SK-N-SH (cell line): ENCODE data around the gene NUTM2G. TPM values are rescaled to one million over a fixed set of nuclear protein-coding genes. Genes with fewer than 3 reads are reported as not detected.
"Not testable (repeated sequence)": the region's sequence is repeated elsewhere in the genome, so short reads cannot be mapped to it uniquely, and the experiment has no call there.

Source experiments
- CTCF ChIA-PET: fragments of 300-600, 350-600 bp; formaldehyde crosslinking; extraction: SDS; loops from one replicate; lab custom pipeline; 2021; lab: Yijun Ruan, JAX
- POLR2A ChIA-PET: fragments of 350-600 bp; sonication (Branson Sonifier 250); formaldehyde crosslinking; extraction: SDS; loops from one replicate; lab custom pipeline; 2020; ENCODE audit warnings: antibody characterized with exemption, inconsistent platforms; lab: Yijun Ruan, JAX
- DNase-seq: peaks from one replicate; pipeline ENCODE4 v3.0.0; 2012
- H2AFZ ChIP-seq: fragments of 200-600 bp; sonication (generic); 2 replicates; pipeline ENCODE4 v1.8.1; 2016; ENCODE audit warnings: antibody characterized with exemption, mild to moderate bottlenecking, low read depth
- H3F3A ChIP-seq: fragments of 200-600 bp; sonication (generic); replicated peaks from 2 replicates; pipeline ENCODE3; 2016; ENCODE audit warnings: antibody characterized with exemption, mild to moderate bottlenecking; ENCODE audit not compliant: insufficient read depth
- H3K27ac ChIP-seq, 2 experiments: fragments of 200-500 bp in 1 of 2; fragments of 200-600 bp in 1 of 2; sonication (Bioruptor generic) in 1 of 2; sonication (generic), shearing (Covaris generic) in 1 of 2; 2 replicates each; pipeline versions ENCODE4 v1.5.1 to v1.6.1; 2014 to 2016; ENCODE audit warnings: low read depth in 2 of 2, inconsistent platforms in 1 of 2, low read length in 1 of 2, mild to moderate bottlenecking in 1 of 2, mixed read lengths in 1 of 2
- H3K27me3 ChIP-seq: fragments of 200-600 bp; sonication (generic), shearing (Covaris generic); 2 replicates; pipeline ENCODE4 v1.6.1; 2016; ENCODE audit warnings: mixed run types; ENCODE audit not compliant: insufficient read depth
- H3K36me3 ChIP-seq, 2 experiments: fragments of 200-500 bp in 1 of 2; fragments of 200-600 bp in 1 of 2; sonication (Bioruptor generic) in 1 of 2; sonication (generic) in 1 of 2; replicated peaks in 1 of 2; 2 replicates each; pipeline versions ENCODE3 to v1.5.1; 2014 to 2016; ENCODE audit warnings: low read length in 1 of 2, mild to moderate bottlenecking in 1 of 2; ENCODE audit not compliant: insufficient read depth in 2 of 2, control insufficient read depth in 1 of 2
- H3K4me1 ChIP-seq, 2 experiments: fragments of 200-500 bp in 1 of 2; fragments of 200-600 bp in 1 of 2; sonication (Bioruptor generic) in 1 of 2; sonication (generic), shearing (Covaris generic) in 1 of 2; 2 replicates each; pipeline versions ENCODE4 v1.5.1 to v1.6.1; 2014 to 2016; ENCODE audit warnings: low read depth in 1 of 2, low read length in 1 of 2, mixed run types in 1 of 2; ENCODE audit not compliant: insufficient read depth in 2 of 2, control insufficient read depth in 1 of 2
- H3K4me2 ChIP-seq: fragments of 200-600 bp; sonication (generic), shearing (Covaris generic); 2 replicates; pipeline ENCODE4 v1.6.1; 2017; ENCODE audit warnings: mixed run types
- H3K4me3 ChIP-seq, 2 experiments: fragments of 200-500 bp in 1 of 2; fragments of 200-600 bp in 1 of 2; sonication (Bioruptor generic) in 1 of 2; sonication (generic), shearing (Covaris generic) in 1 of 2; 2 replicates each; pipeline versions ENCODE4 v1.5.1 to v1.8.1; 2014 to 2016; ENCODE audit warnings: low read depth in 2 of 2, inconsistent platforms in 1 of 2, low read length in 1 of 2, mild to moderate bottlenecking in 1 of 2, mixed read lengths in 1 of 2, moderate library complexity in 1 of 2
- H3K79me2 ChIP-seq: fragments of 200-600 bp; sonication (generic); 2 replicates; pipeline ENCODE4 v1.8.1; 2017; ENCODE audit warnings: mild to moderate bottlenecking; ENCODE audit not compliant: insufficient read depth
- H3K9ac ChIP-seq: fragments of 200-600 bp; sonication (generic); 2 replicates; pipeline ENCODE4 v1.6.1; 2017; ENCODE audit warnings: mixed run types
- H3K9me2 ChIP-seq: fragments of 200-600 bp; sonication (generic); 2 replicates; pipeline ENCODE4 v1.6.1; 2017; ENCODE audit warnings: mixed run types
- H3K9me3 ChIP-seq: fragments of 200-600 bp; sonication (generic); 2 replicates; pipeline ENCODE4 v1.6.1; 2017; ENCODE audit warnings: mixed run types, mild to moderate bottlenecking, moderate library complexity
- H4K20me1 ChIP-seq: fragments of 200-600 bp; sonication (generic); 2 replicates; pipeline ENCODE4 v1.6.1; 2017; ENCODE audit warnings: mild to moderate bottlenecking, mixed run types; ENCODE audit not compliant: insufficient read depth
- WGBS: methylation state at CpG from one replicate; pipeline ENCODE4 v1.1.6; 2017; ENCODE audit warnings: low lambda C conversion rate; 5-methylcytosine and 5-hydroxymethylcytosine counted together
- polyA plus RNA-seq, 3 experiments: library from polyadenylated mRNA; depleted of rRNA; stranded (reverse); fragments of >200 nt; gene quantifications; 2 replicates each; pipeline ENCODE4 v1.2.3, GENCODE V29; 2012

Gene NUTM2G
- polyA plus RNA-seq, 1 of the 3 experiments (the other 2 are of a cell fraction) = not detected

- H3K9me2 ChIP-seq, H3K36me3 ChIP-seq, H2AFZ ChIP-seq, H4K20me1 ChIP-seq, H3K4me3 ChIP-seq, DNase-seq, H3K9ac ChIP-seq, H3K4me2 ChIP-seq, H3K9me3 ChIP-seq, H3F3A ChIP-seq, CTCF ChIA-PET, POLR2A ChIA-PET, H3K79me2 ChIP-seq, H3K27ac ChIP-seq, H3K27me3 ChIP-seq, H3K4me1 ChIP-seq: not testable (repeated sequence)
- WGBS = no CpG with 5 or more reads among the region's 10 CpGs
Measured at GRCh38 chr9:96938957-96939665, 10.5 kb downstream of the NUTM2G start.

GRCh38 chr9:96940982-96941381 is 12.3 kb downstream of the NUTM2G start:
- H3K4me3 ChIP-seq, H3K36me3 ChIP-seq, H3K4me1 ChIP-seq, H3F3A ChIP-seq, H3K9me2 ChIP-seq, H3K79me2 ChIP-seq, H3K9me3 ChIP-seq, CTCF ChIA-PET, H2AFZ ChIP-seq, H3K4me2 ChIP-seq, H3K27me3 ChIP-seq, DNase-seq, H3K9ac ChIP-seq, H4K20me1 ChIP-seq, POLR2A ChIA-PET, H3K27ac ChIP-seq: not testable (repeated sequence)
- WGBS = no CpG with 5 or more reads among the region's 7 CpGs

GRCh38 chr9:96941628-96942027 is 13.0 kb downstream of the NUTM2G start:
- DNase-seq, H3K4me2 ChIP-seq, H3K9me3 ChIP-seq, H3K27ac ChIP-seq, H4K20me1 ChIP-seq, CTCF ChIA-PET, H3K9ac ChIP-seq, H2AFZ ChIP-seq, H3K4me3 ChIP-seq, POLR2A ChIA-PET, H3F3A ChIP-seq, H3K36me3 ChIP-seq, H3K9me2 ChIP-seq, H3K4me1 ChIP-seq, H3K27me3 ChIP-seq, H3K79me2 ChIP-seq: not testable (repeated sequence)
- WGBS = no CpG with 5 or more reads among the region's 8 CpGs

- H3K27me3 ChIP-seq, H4K20me1 ChIP-seq, H3K4me1 ChIP-seq, H3K9me3 ChIP-seq, H3K36me3 ChIP-seq, DNase-seq, CTCF ChIA-PET, H3K9me2 ChIP-seq, H3K4me3 ChIP-seq, POLR2A ChIA-PET, H2AFZ ChIP-seq, H3K9ac ChIP-seq, H3K79me2 ChIP-seq, H3K27ac ChIP-seq, H3K4me2 ChIP-seq, H3F3A ChIP-seq: not testable (repeated sequence)
- WGBS = no CpG with 5 or more reads among the region's 4 CpGs
Measured at GRCh38 chr9:96942181-96942580, 13.5 kb downstream of the NUTM2G start.

GRCh38 chr9:96949346-96949745 is 20.7 kb downstream of the NUTM2G start:
- H3K9me2 ChIP-seq, H3K9ac ChIP-seq, H3F3A ChIP-seq, H4K20me1 ChIP-seq, H3K27me3 ChIP-seq, DNase-seq, H3K4me3 ChIP-seq, CTCF ChIA-PET, POLR2A ChIA-PET, H3K9me3 ChIP-seq, H3K79me2 ChIP-seq, H3K27ac ChIP-seq, H3K4me2 ChIP-seq, H2AFZ ChIP-seq, H3K4me1 ChIP-seq, H3K36me3 ChIP-seq: not testable (repeated sequence)
- no CpG with 5 or more reads among the region's 1 CpG for WGBS

- no CpG with 5 or more reads among the region's 2 CpGs for WGBS
- H3F3A ChIP-seq, H3K79me2 ChIP-seq, H3K9ac ChIP-seq, CTCF ChIA-PET, H3K27ac ChIP-seq, H3K9me3 ChIP-seq, H3K4me3 ChIP-seq, H4K20me1 ChIP-seq, H3K27me3 ChIP-seq, H3K9me2 ChIP-seq, POLR2A ChIA-PET, DNase-seq, H2AFZ ChIP-seq, H3K4me1 ChIP-seq, H3K4me2 ChIP-seq, H3K36me3 ChIP-seq: not testable (repeated sequence)
Measured at GRCh38 chr9:96950539-96950938, 21.9 kb downstream of the NUTM2G start.
